Measurements from ENCODE around the gene SMYD3.

Gene SMYD3

GRCh38 chr1:246540738-246541491 is 33.8 kb upstream of the SMYD3 start:
- TF ChIP-seq, protein P1, sequence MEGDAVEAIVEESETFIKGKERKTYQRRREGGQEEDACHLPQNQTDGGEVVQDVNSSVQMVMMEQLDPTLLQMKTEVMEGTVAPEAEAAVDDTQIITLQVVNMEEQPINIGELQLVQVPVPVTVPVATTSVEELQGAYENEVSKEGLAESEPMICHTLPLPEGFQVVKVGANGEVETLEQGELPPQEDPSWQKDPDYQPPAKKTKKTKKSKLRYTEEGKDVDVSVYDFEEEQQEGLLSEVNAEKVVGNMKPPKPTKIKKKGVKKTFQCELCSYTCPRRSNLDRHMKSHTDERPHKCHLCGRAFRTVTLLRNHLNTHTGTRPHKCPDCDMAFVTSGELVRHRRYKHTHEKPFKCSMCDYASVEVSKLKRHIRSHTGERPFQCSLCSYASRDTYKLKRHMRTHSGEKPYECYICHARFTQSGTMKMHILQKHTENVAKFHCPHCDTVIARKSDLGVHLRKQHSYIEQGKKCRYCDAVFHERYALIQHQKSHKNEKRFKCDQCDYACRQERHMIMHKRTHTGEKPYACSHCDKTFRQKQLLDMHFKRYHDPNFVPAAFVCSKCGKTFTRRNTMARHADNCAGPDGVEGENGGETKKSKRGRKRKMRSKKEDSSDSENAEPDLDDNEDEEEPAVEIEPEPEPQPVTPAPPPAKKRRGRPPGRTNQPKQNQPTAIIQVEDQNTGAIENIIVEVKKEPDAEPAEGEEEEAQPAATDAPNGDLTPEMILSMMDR (IDR thresholded peaks at IDR 0.05; ENCODE audit: insufficient read depth, low read depth, low read length, missing control alignments): no peak
- DNase-seq (ENCODE audit: low read depth): no peak
- H3K4me3 ChIP-seq (ENCODE audit: low read depth, low read length): no peak overlapping the region

- TF ChIP-seq, protein P1 (IDR thresholded peaks at IDR 0.05; ENCODE audit: insufficient read depth, low read depth, low read length, missing control alignments): no peak
- DNase-seq (ENCODE audit: low read depth): no peak
- H3K4me3 ChIP-seq (ENCODE audit: low read depth, low read length): no peak overlapping the region
Observed at GRCh38 chr1:246537887-246538286, 30.8 kb upstream of the SMYD3 start.

- TF ChIP-seq, protein P1 (IDR thresholded peaks at IDR 0.05; ENCODE audit: insufficient read depth, low read depth, low read length, missing control alignments): no peak
- H3K4me3 ChIP-seq (ENCODE audit: low read depth, low read length): no peak overlapping the region
- DNase-seq (ENCODE audit: low read depth): no peak
Observed at GRCh38 chr1:246537441-246537840, 30.4 kb upstream of the SMYD3 start.

- DNase-seq (ENCODE audit: low read depth): no peak
- H3K4me3 ChIP-seq (ENCODE audit: low read depth, low read length): no peak overlapping the region
- TF ChIP-seq, protein P1 (IDR thresholded peaks at IDR 0.05; ENCODE audit: insufficient read depth, low read depth, low read length, missing control alignments): no peak
Observed at GRCh38 chr1:246534114-246534513, 27.0 kb upstream of the SMYD3 start.

- DNase-seq (ENCODE audit: low read depth): no peak
- no peak overlapping the region for H3K4me3 ChIP-seq (ENCODE audit: low read depth, low read length)
Observed at GRCh38 chr1:246533371-246533905, 26.4 kb upstream of the SMYD3 start.

GRCh38 chr1:246532519-246532918 is 25.4 kb upstream of the SMYD3 start:
- DNase-seq (ENCODE audit: low read depth): no peak
- TF ChIP-seq, protein P1 (IDR thresholded peaks at IDR 0.05; ENCODE audit: insufficient read depth, low read depth, low read length, missing control alignments): no peak

More at GRCh38 chr1:246533371-246533905, 26.4 kb upstream of the SMYD3 start:
- TF ChIP-seq, protein P1 (IDR thresholded peaks at IDR 0.05; ENCODE audit: insufficient read depth, low read depth, low read length, missing control alignments): no peak

More at GRCh38 chr1:246532519-246532918, 25.4 kb upstream of the SMYD3 start:
- no peak overlapping the region for H3K4me3 ChIP-seq (ENCODE audit: low read depth, low read length)
